HCT116 (cell line): ENCODE results near the gene ARHGAP18. TPM values are rescaled to one million over a fixed set of nuclear protein-coding genes. Genes with fewer than 3 reads are reported as not detected.

Experiments
- ATAC-seq: fragments of 200-7000 bp; cut with Tn5 transposase; 2 replicates; pipeline ENCODE4 v1.9.1; 2020; ENCODE audit warnings: mild to moderate bottlenecking, moderate library complexity
- BruUV-seq: library from RNA; stranded (reverse); fragments of 400-500 nt; replicated peaks from 2 replicates; lab custom pipeline; 2021; lab: Mats Ljungman, UMichigan
- CTCF ChIA-PET: fragments of 300-600 bp; sonication (Branson Sonifier 250); formaldehyde crosslinking; loops from one replicate; lab custom pipeline; 2021; ENCODE audit warnings: antibody characterized with exemption; lab: Charles Lee
- POLR2A ChIA-PET: fragments of 300-600, 350-600 bp; sonication (Branson Sonifier 250); formaldehyde crosslinking; loops from one replicate; lab custom pipeline; 2021; ENCODE audit warnings: antibody characterized with exemption; lab: Charles Lee
- RAD21 ChIA-PET, 2 experiments: fragments of 300-600 bp; sonication (Branson Sonifier 250); formaldehyde crosslinking; loops; one replicate each; lab custom pipeline; 2023; ENCODE audit warnings: low total read pairs in 2 of 2; ENCODE audit not compliant: uncharacterized antibody in 2 of 2, unreplicated experiment in 2 of 2, low non-redundant PET in 1 of 2; lab: Charles Lee
- DNase-seq: peaks from one replicate; pipeline ENCODE4 v3.0.0-alpha.2; 2010; ENCODE audit warnings: low read depth, low spot score
- H2AFZ ChIP-seq: fragments of 200-600 bp; shearing (Covaris generic), sonication (generic); 2 replicates; pipeline ENCODE4 v1.6.1; 2017; ENCODE audit warnings: low read depth, mixed run types, mixed read lengths, antibody characterized with exemption, low read length; ENCODE audit not compliant: poor library complexity, severe bottlenecking
- H3K27ac ChIP-seq: 2 replicates; pipeline ENCODE4 v1.5.1; 2012; ENCODE audit warnings: low read depth, low read length
- H3K27me3 ChIP-seq: fragments of 200-600 bp; sonication (generic); 2 replicates; pipeline ENCODE4 v1.6.1; 2016; ENCODE audit warnings: mixed run types, low read length, mixed read lengths; ENCODE audit not compliant: insufficient read depth
- H3K36me3 ChIP-seq, 2 experiments: fragments of 200-500 bp in 1 of 2; fragments of 200-600 bp in 1 of 2; sonication (Bioruptor generic) in 1 of 2; sonication (generic) in 1 of 2; 2 replicates each; pipeline versions ENCODE4 v1.5.1 to v1.6.1; 2014 to 2016; ENCODE audit warnings: low read length in 2 of 2, inconsistent platforms in 1 of 2, mixed read lengths in 1 of 2, mixed run types in 1 of 2; ENCODE audit not compliant: insufficient read depth in 2 of 2, control insufficient read depth in 1 of 2
- H3K4me1 ChIP-seq, 2 experiments: fragments of 200-600 bp in 1 of 2; sonication (generic) in 1 of 2; 2 replicates each; pipeline versions ENCODE4 v1.5.1 to v1.6.1; 2012 to 2017; ENCODE audit warnings: low read length in 2 of 2, inconsistent platforms in 1 of 2, mild to moderate bottlenecking in 1 of 2, mixed read lengths in 1 of 2, mixed run types in 1 of 2, moderate library complexity in 1 of 2; ENCODE audit not compliant: insufficient read depth in 2 of 2, control insufficient read depth in 1 of 2
- H3K4me2 ChIP-seq: fragments of 200-600 bp; sonication (generic); 2 replicates; pipeline ENCODE4 v1.6.1; 2017; ENCODE audit warnings: mixed run types, low read length, mixed read lengths
- H3K4me3 ChIP-seq, 2 experiments: fragments of 200-600 bp in 1 of 2; sonication (generic) in 1 of 2; replicated peaks in 1 of 2; 2 replicates each; pipeline ENCODE4 v1.5.1; 2011 to 2016; ENCODE audit warnings: low read length in 2 of 2, control low read depth in 1 of 2, low read depth in 1 of 2, mild to moderate bottlenecking in 1 of 2, mixed read lengths in 1 of 2, mixed run types in 1 of 2
- H3K79me2 ChIP-seq: fragments of 200-600 bp; sonication (generic); 2 replicates; pipeline ENCODE4 v1.6.1; 2017; ENCODE audit warnings: mild to moderate bottlenecking, mixed run types, low read length, moderate library complexity, mixed read lengths; ENCODE audit not compliant: insufficient read depth
- H3K9ac ChIP-seq: fragments of 200-600 bp; sonication (generic); 2 replicates; pipeline ENCODE4 v1.6.1; 2016; ENCODE audit warnings: low read length, mixed read lengths
- H3K9me2 ChIP-seq: fragments of 200-600 bp; sonication (generic), shearing (Covaris generic); 2 replicates; pipeline ENCODE4 v1.6.1; 2017; ENCODE audit warnings: mixed run types, mild to moderate bottlenecking, moderate library complexity; ENCODE audit not compliant: insufficient read depth
- H3K9me3 ChIP-seq, 2 experiments: fragments of 200-500 bp in 1 of 2; fragments of 200-600 bp in 1 of 2; sonication (Bioruptor generic) in 1 of 2; sonication (generic) in 1 of 2; 2 replicates each; pipeline ENCODE4 v1.6.1; 2014 to 2017; ENCODE audit warnings: low read length in 2 of 2, mixed read lengths in 2 of 2, inconsistent platforms in 1 of 2, low read depth in 1 of 2, mild to moderate bottlenecking in 1 of 2, mixed run types in 1 of 2, moderate library complexity in 1 of 2; ENCODE audit not compliant: control insufficient read depth in 1 of 2, insufficient read depth in 1 of 2
- H4K20me1 ChIP-seq: fragments of 200-600 bp; sonication (generic), shearing (Covaris generic); 2 replicates; pipeline ENCODE4 v1.6.1; 2017; ENCODE audit warnings: mixed run types, mild to moderate bottlenecking, moderate library complexity; ENCODE audit not compliant: insufficient read depth
- CEBPB ChIP-seq: IDR thresholded peaks from 2 replicates; pipeline ENCODE4 v1.6.1; 2012; ENCODE audit warnings: low read depth
- EGR1 ChIP-seq: IDR thresholded peaks from 2 replicates; pipeline ENCODE4 v1.6.1; 2012; ENCODE audit warnings: low read depth
- ELF1 ChIP-seq: IDR thresholded peaks from 2 replicates; pipeline ENCODE4 v1.6.1; 2012; ENCODE audit warnings: low read depth, borderline replicate concordance
- FOSL1 ChIP-seq: IDR thresholded peaks from 2 replicates; pipeline ENCODE4 v1.6.1; 2012; ENCODE audit warnings: low read depth
- POLR2A ChIP-seq: IDR thresholded peaks from 2 replicates; pipeline ENCODE4 v1.7.0; 2011; ENCODE audit warnings: borderline replicate concordance; ENCODE audit not compliant: insufficient read depth, insufficient read length; ENCODE audit errors: extremely low read depth
- SIN3A ChIP-seq: IDR thresholded peaks from 2 replicates; pipeline ENCODE4 v1.6.1; 2012; ENCODE audit warnings: low read depth
- SP1 ChIP-seq: IDR thresholded peaks from 2 replicates; pipeline ENCODE4 v1.6.1; 2012; ENCODE audit warnings: low read depth
- SRF ChIP-seq: IDR thresholded peaks from 2 replicates; pipeline ENCODE4 v1.6.1; 2012; ENCODE audit warnings: low read depth
- YY1 ChIP-seq: IDR thresholded peaks from 2 replicates; pipeline ENCODE4 v1.6.1; 2011; ENCODE audit warnings: low read length, low read depth, moderate library complexity, mild to moderate bottlenecking; ENCODE audit not compliant: insufficient replicate concordance; ENCODE audit errors: extremely low read depth
- ZBTB33 ChIP-seq: IDR thresholded peaks from 2 replicates; pipeline ENCODE4 v1.6.1; 2011; ENCODE audit warnings: mild to moderate bottlenecking, low read length, moderate library complexity; ENCODE audit not compliant: insufficient replicate concordance; ENCODE audit errors: extremely low read depth
- ZFX ChIP-seq: fragments of 450-650 bp; IDR thresholded peaks from 2 replicates; pipeline ENCODE4 v1.6.1; 2017
- ZNF274 ChIP-seq: fragments of 200-500 bp; sonication (Bioruptor generic); IDR thresholded peaks from 2 replicates; pipeline ENCODE4 v1.6.1; 2014; ENCODE audit warnings: mild to moderate bottlenecking, low read depth, low read length, inconsistent platforms
- intact Hi-C: fragments of 100-400 bp; cut with micrococcal nuclease; formaldehyde crosslinking; loops from 2 replicates; pipeline ENCODE4 v1.10.0; 2022
- total RNA-seq: library from RNA; stranded (reverse); gene quantifications from one replicate; pipeline ENCODE4 v1.2.1, GENCODE V29; 2021; ENCODE audit not compliant: unreplicated experiment
- TF ChIP-seq, protein P1 (sequence below), 3 experiments: fragments of 200-600 bp in 1 of 3; sonication (generic) in 1 of 3; IDR thresholded peaks in 2 of 3; conservative IDR thresholded peaks in 1 of 3; 2 replicates each; pipeline ENCODE4 v1.5.1; 2012 to 2017; ENCODE audit warnings: low read depth in 2 of 3, low read length in 2 of 3, antibody characterized with exemption in 1 of 3, borderline replicate concordance in 1 of 3, control low read depth in 1 of 3, mild to moderate bottlenecking in 1 of 3, mixed read lengths in 1 of 3, mixed run types in 1 of 3, moderate library complexity in 1 of 3; ENCODE audit not compliant: insufficient read depth in 1 of 3

Gene ARHGAP18
- total RNA-seq, 1 experiment from 2014 or later, result 70.3 TPM

- no peaks in the 10 kb centered on the region for H3K36me3 ChIP-seq
- H3K9ac ChIP-seq, result no peak overlapping the region
- no peaks in the 10 kb centered on the region for H3K9me2 ChIP-seq
- no peaks in the 10 kb centered on the region for H4K20me1 ChIP-seq
- no peak overlapping the region for H3K4me3 ChIP-seq
- no peak overlapping the region for H2AFZ ChIP-seq
- H3K4me2 ChIP-seq, result no peak overlapping the region
- BruUV-seq, result no TSS peak
- ATAC-seq (no peak), DNase-seq (no peak)
- CTCF ChIA-PET, result no interaction called here
- intact Hi-C loops, result no loop called here
- H3K27me3 ChIP-seq, result no peaks in the 10 kb centered on the region
- TF ChIP-seq, protein P1, sequence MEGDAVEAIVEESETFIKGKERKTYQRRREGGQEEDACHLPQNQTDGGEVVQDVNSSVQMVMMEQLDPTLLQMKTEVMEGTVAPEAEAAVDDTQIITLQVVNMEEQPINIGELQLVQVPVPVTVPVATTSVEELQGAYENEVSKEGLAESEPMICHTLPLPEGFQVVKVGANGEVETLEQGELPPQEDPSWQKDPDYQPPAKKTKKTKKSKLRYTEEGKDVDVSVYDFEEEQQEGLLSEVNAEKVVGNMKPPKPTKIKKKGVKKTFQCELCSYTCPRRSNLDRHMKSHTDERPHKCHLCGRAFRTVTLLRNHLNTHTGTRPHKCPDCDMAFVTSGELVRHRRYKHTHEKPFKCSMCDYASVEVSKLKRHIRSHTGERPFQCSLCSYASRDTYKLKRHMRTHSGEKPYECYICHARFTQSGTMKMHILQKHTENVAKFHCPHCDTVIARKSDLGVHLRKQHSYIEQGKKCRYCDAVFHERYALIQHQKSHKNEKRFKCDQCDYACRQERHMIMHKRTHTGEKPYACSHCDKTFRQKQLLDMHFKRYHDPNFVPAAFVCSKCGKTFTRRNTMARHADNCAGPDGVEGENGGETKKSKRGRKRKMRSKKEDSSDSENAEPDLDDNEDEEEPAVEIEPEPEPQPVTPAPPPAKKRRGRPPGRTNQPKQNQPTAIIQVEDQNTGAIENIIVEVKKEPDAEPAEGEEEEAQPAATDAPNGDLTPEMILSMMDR (IDR thresholded peaks at IDR 0.05 in 2 of 3, conservative IDR thresholded peaks at IDR 0.05 in 1 of 3; ENCODE audit: borderline replicate concordance in 1 of 3, insufficient read depth in 1 of 3, low read depth in 2 of 3, low read length in 2 of 3), result no peak
- TF ChIP-seq ELF1 (no peak), ZBTB33 (no peak), SRF (no peak), SP1 (no peak), ZNF274 (no peak), POLR2A (no peak), SIN3A (no peak), CEBPB (no peak), FOSL1 (no peak), EGR1 (no peak), ZFX (no peak), YY1 (no peak)
- RAD21 ChIA-PET, result no interaction called here
- no peak overlapping the region for H3K27ac ChIP-seq
- POLR2A ChIA-PET, result no interaction called here
- H3K79me2 ChIP-seq, result no peaks in the 10 kb centered on the region
- peaks cover 44 to 48% of the 10 kb centered on the region in 2 experiments for H3K4me1 ChIP-seq
- H3K9me3 ChIP-seq, result no peaks in the 10 kb centered on the region
These were observed 44.8 kb upstream of the ARHGAP18 start for GRCh38 chr6:129754750-129755149.
